Omental fat pad (tissue), 4 donors: ENCODE results near the gene APLF. TPM values are rescaled to one million over a fixed set of nuclear protein-coding genes. Genes with fewer than 3 reads are reported as not detected.

Source experiments
- ATAC-seq: fragments of 150-250 bp; one replicate; pipeline ENCODE4 v1.9.1; 2016; ENCODE audit warnings: mild to moderate bottlenecking, moderate library complexity; ENCODE audit not compliant: low FRiP score
- DNase-seq: peaks from one replicate; pipeline ENCODE4 v3.0.0-alpha.2; 2019; ENCODE audit warnings: low spot score
- total RNA-seq, 4 donors: library from RNA; depleted of rRNA; stranded (reverse); fragments of >200 nt; gene quantifications; one replicate each; pipeline ENCODE4 v1.1.0, GENCODE V29; 2016
- TF ChIP-seq, protein P1 (sequence below), 3 donors: fragments of 450-650 bp; IDR thresholded peaks; one replicate each; pipeline ENCODE4 v1.5.1; 2016 to 2017; ENCODE audit warnings: antibody characterized with exemption in 3 of 3, mild to moderate bottlenecking in 3 of 3, moderate library complexity in 2 of 3

APLF gene
- total RNA-seq, 4 donors from 2014 or later, result 6.0 to 12.3 (median 9.4) TPM

DNA sequence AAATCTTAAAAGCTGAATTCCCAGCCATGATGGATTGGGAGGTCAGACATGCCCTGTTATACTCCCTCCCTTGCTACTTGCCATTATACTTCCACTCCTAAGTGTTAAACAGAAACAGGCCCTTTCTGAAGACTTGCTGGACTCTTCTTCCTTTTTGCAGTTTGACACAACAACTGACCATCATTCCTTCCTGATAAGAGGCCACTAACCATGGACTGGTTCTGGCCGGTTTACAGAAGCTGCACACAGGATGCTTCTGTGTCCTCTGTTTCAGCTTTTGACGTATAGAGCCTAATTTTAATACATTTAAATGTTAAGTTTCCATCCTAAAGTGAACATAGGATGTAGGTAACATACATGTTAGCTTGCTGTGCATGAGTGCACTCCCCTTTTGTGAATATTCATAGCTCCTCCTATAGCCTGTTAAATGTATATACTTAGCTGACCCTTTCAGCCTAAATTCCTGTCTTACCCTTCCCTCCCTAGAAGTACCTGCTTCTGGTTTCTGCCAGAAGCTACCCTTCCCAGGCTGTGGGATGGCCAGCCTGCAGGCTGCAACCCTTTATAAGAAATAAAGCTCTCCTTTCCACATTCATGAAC is 13.5 kb upstream of the APLF start:
- TF ChIP-seq, protein P1, sequence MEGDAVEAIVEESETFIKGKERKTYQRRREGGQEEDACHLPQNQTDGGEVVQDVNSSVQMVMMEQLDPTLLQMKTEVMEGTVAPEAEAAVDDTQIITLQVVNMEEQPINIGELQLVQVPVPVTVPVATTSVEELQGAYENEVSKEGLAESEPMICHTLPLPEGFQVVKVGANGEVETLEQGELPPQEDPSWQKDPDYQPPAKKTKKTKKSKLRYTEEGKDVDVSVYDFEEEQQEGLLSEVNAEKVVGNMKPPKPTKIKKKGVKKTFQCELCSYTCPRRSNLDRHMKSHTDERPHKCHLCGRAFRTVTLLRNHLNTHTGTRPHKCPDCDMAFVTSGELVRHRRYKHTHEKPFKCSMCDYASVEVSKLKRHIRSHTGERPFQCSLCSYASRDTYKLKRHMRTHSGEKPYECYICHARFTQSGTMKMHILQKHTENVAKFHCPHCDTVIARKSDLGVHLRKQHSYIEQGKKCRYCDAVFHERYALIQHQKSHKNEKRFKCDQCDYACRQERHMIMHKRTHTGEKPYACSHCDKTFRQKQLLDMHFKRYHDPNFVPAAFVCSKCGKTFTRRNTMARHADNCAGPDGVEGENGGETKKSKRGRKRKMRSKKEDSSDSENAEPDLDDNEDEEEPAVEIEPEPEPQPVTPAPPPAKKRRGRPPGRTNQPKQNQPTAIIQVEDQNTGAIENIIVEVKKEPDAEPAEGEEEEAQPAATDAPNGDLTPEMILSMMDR (IDR thresholded peaks at IDR 0.05), result no peak
- no peak for ATAC-seq

GRCh38 chr2:68454719-68455118 is 12.7 kb upstream of the APLF start:
- ATAC-seq (no peak), DNase-seq (no peak)
- TF ChIP-seq, protein P1 (IDR thresholded peaks at IDR 0.05), result no peak

More for the DNA sequence above, 13.5 kb upstream of the APLF start:
- no peak for DNase-seq

GRCh38 chr2:68456198-68456597 is 11.2 kb upstream of the APLF start:
- TF ChIP-seq, protein P1 (IDR thresholded peaks at IDR 0.05), result no peak
- no peak for ATAC-seq
- DNase-seq, result no peak

DNA sequence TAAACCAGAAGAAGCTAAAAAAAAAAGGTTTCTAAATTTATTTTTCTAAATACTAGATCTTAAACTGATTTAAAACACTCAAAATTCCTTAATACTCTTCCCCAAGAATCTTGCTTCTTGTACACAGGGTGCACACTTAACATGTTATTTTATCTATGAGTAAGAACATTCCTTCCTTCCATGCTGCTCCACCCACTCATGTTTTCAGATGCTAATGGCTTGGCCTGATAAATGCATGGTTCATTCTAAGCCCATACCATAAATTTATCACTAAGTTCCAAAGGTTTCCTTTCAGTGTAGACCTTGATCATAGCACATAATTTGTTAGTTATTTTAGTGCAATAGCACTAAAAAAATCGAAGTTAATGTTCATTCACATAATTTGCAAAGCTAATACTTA is 8.4 kb upstream of the APLF start:
- ATAC-seq, result no peak

GRCh38 chr2:68463287-68463877 is 4.0 kb upstream of the APLF start:
- ATAC-seq (no peak), DNase-seq (no peak)
- TF ChIP-seq, protein P1 (IDR thresholded peaks at IDR 0.05), result no peak

More for the DNA sequence above, 8.4 kb upstream of the APLF start:
- TF ChIP-seq, protein P1 (IDR thresholded peaks at IDR 0.05), result no peak
- no peak for DNase-seq

GRCh38 chr2:68464651-68465050 is 2.7 kb upstream of the APLF start:
- ATAC-seq (no peak), DNase-seq (no peak)
- TF ChIP-seq, protein P1 (IDR thresholded peaks at IDR 0.05), result no peak
